Inflammatory macrophage (primary cell): ENCODE data around the gene YY2.

Source experiments
- DNase-seq, 2 donors: peaks; one replicate each; pipeline ENCODE4 v3.0.0-alpha.2; 2020 to 2022

Gene YY2

GRCh38 chrX:21875013-21875412 lies 19.2 kb downstream of the YY2 start:
- DNase-seq, result no peak

- DNase-seq, result no peak
Observed at GRCh38 chrX:21881881-21882574, 26.2 kb downstream of the YY2 start.

GRCh38 chrX:21883258-21883657 lies 27.5 kb downstream of the YY2 start:
- peak; percentile 74 to 83 for DNase-seq

GRCh38 chrX:21885568-21885967 lies 29.8 kb downstream of the YY2 start:
- no peak for DNase-seq

GRCh38 chrX:21905313-21905712 lies 49.5 kb downstream of the YY2 start:
- DNase-seq, result peak in 1 of 2 donors; percentile 14

- DNase-seq, result no peak
Observed at GRCh38 chrX:21905953-21906352, 50.2 kb downstream of the YY2 start.

- DNase-seq, result no peak
Observed at GRCh38 chrX:21907260-21907659, 51.5 kb downstream of the YY2 start.
